ENCODE measurements around the gene PARD6B. TPM values are rescaled to one million over a fixed set of nuclear protein-coding genes. Genes with fewer than 3 reads are reported as not detected.

PARD6B gene
- total RNA-seq, 2 donors from 2014 or later: 29.0 to 36.7 TPM

DNA sequence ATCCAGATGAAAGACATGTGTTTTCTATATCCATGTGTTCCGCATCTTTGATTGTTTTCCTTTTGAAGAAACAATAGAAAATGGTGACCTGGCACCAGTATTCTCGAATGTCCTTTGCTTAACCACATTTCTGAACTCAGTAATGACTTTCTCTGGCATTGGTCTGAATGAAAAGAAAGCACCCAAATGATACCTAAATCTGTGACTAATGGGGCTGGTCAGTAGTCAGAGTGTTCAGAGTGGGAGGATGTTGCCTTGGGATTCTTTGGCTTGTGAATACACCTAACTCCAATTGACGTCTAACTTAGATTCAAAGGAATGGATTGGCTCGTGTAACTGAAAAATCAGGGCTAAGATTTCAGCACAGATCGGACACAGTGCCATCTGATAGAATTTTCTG lies 27.1 kb downstream of the PARD6B start:
- no peaks in the 10 kb centered on the region for H3K27me3 Mint-ChIP-seq (ENCODE audit: insufficient read depth)
- no peaks in the 10 kb centered on the region for H3K9me3 Mint-ChIP-seq
- no peak overlapping the region for H3K4me3 ChIP-seq (ENCODE audit: low read length)
- no peak overlapping the region for H3K9ac ChIP-seq (ENCODE audit: extremely low read depth, low read length, poor library complexity, severe bottlenecking)
- H3K4me1 ChIP-seq (ENCODE audit: control insufficient read depth, insufficient read depth, low read length): peaks cover 9% of the 10 kb centered on the region
- H3K4me3 Mint-ChIP-seq: no peak overlapping the region
- no peaks in the 10 kb centered on the region for H3K9me3 ChIP-seq (ENCODE audit: control insufficient read depth, low read length)
- DNase-seq: no peak
- H3K27ac Mint-ChIP-seq: no peak overlapping the region
- peaks cover 11% of the 10 kb centered on the region for H3K4me1 Mint-ChIP-seq
- no peak overlapping the region for H3K27ac ChIP-seq (ENCODE audit: low read depth, low read length)
- H3K27me3 ChIP-seq (ENCODE audit: control insufficient read depth, insufficient read depth, low read length, poor library complexity, severe bottlenecking): no peaks in the 10 kb centered on the region
- H3K36me3 ChIP-seq (ENCODE audit: control insufficient read depth, insufficient read depth, low read length): no peaks in the 10 kb centered on the region
- H3K36me3 Mint-ChIP-seq (ENCODE audit: low read depth): no peaks in the 10 kb centered on the region
- 90 to 93% methylated on average over 4 to 5 of the region's 5 CpGs for WGBS, 2 experiments (ENCODE audit: insufficient coverage in 1 of 2, insufficient read length in 1 of 2)
- TF ChIP-seq, protein P1, sequence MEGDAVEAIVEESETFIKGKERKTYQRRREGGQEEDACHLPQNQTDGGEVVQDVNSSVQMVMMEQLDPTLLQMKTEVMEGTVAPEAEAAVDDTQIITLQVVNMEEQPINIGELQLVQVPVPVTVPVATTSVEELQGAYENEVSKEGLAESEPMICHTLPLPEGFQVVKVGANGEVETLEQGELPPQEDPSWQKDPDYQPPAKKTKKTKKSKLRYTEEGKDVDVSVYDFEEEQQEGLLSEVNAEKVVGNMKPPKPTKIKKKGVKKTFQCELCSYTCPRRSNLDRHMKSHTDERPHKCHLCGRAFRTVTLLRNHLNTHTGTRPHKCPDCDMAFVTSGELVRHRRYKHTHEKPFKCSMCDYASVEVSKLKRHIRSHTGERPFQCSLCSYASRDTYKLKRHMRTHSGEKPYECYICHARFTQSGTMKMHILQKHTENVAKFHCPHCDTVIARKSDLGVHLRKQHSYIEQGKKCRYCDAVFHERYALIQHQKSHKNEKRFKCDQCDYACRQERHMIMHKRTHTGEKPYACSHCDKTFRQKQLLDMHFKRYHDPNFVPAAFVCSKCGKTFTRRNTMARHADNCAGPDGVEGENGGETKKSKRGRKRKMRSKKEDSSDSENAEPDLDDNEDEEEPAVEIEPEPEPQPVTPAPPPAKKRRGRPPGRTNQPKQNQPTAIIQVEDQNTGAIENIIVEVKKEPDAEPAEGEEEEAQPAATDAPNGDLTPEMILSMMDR (conservative IDR thresholded peaks at IDR 0.05): no peak

DNA sequence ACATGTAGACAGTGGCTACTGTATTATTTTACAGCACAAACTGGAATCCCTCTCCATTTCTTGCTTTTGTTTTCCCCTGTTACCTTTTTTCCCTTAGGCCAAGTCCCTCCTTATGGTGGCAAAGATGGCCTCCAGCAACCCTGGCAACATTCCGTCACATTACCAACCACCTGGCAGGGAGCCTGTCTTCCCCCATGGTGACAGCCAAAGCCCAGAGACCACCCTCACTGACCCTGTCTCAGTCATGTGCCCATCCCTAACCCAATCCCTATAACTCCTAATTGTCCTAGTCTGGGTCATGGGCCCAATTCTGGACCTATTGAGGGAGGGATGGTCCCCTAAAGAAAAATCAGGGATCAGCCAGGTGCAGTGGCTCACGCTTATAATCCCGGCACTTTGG lies 27.6 kb downstream of the PARD6B start:
- Mint-ChIP-seq H3K4me1 (peaks cover 12% of the 10 kb centered on the region), H3K27me3 (ENCODE audit: insufficient read depth) (no peaks in the 10 kb centered on the region), H3K9me3 (no peaks in the 10 kb centered on the region), H3K36me3 (ENCODE audit: low read depth) (no peaks in the 10 kb centered on the region), H3K27ac (no peak overlapping the region), H3K4me3 (no peak overlapping the region)
- no peaks in the 10 kb centered on the region for H3K27me3 ChIP-seq (ENCODE audit: control insufficient read depth, insufficient read depth, low read length, poor library complexity, severe bottlenecking)
- TF ChIP-seq, protein P1 (conservative IDR thresholded peaks at IDR 0.05): no peak
- H3K36me3 ChIP-seq (ENCODE audit: control insufficient read depth, insufficient read depth, low read length): no peaks in the 10 kb centered on the region
- no peak overlapping the region for H3K4me3 ChIP-seq (ENCODE audit: low read length)
- DNase-seq: no peak
- no peaks in the 10 kb centered on the region for H3K9me3 ChIP-seq (ENCODE audit: control insufficient read depth, low read length)
- WGBS, 2 experiments (ENCODE audit: insufficient coverage in 1 of 2, insufficient read length in 1 of 2): 95 to 96% methylated on average over 2 to 3 of the region's 3 CpGs
- peaks cover 9% of the 10 kb centered on the region for H3K4me1 ChIP-seq (ENCODE audit: control insufficient read depth, insufficient read depth, low read length)
- H3K27ac ChIP-seq (ENCODE audit: low read depth, low read length): no peak overlapping the region
- no peak overlapping the region for H3K9ac ChIP-seq (ENCODE audit: extremely low read depth, low read length, poor library complexity, severe bottlenecking)

DNA sequence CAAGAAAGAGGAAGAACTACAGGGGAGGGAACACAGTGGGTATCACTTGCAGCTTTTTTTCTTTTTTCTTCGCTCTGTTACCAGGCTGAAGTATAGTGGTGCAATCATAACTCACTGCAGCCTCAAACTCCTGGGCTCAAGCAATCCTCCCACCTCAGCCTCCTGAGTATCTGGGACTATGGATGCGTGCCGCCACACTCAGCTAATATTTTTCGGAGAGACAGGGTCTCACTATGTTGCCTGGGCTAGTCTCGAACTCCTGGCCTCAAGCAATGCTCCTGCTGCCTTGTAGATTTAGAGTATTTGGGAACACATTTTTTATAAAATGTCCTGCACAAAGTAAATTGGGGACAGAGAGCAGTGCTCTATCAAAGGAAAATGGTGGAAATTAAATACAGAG lies 28.3 kb downstream of the PARD6B start:
- Mint-ChIP-seq H3K4me1 (peaks cover 15% of the 10 kb centered on the region), H3K27me3 (ENCODE audit: insufficient read depth) (no peaks in the 10 kb centered on the region), H3K4me3 (no peak overlapping the region), H3K36me3 (ENCODE audit: low read depth) (no peaks in the 10 kb centered on the region), H3K9me3 (no peaks in the 10 kb centered on the region), H3K27ac (no peak overlapping the region)
- H3K9ac ChIP-seq (ENCODE audit: extremely low read depth, low read length, poor library complexity, severe bottlenecking): no peak overlapping the region
- no peaks in the 10 kb centered on the region for H3K27me3 ChIP-seq (ENCODE audit: control insufficient read depth, insufficient read depth, low read length, poor library complexity, severe bottlenecking)
- H3K4me3 ChIP-seq (ENCODE audit: low read length): no peak overlapping the region
- TF ChIP-seq, protein P1 (conservative IDR thresholded peaks at IDR 0.05): no peak
- 94 to 95% methylated on average over 5 of the region's 5 CpGs for WGBS, 2 experiments (ENCODE audit: insufficient coverage in 1 of 2, insufficient read length in 1 of 2)
- H3K9me3 ChIP-seq (ENCODE audit: control insufficient read depth, low read length): no peaks in the 10 kb centered on the region
- H3K27ac ChIP-seq (ENCODE audit: low read depth, low read length): no peak overlapping the region
- peaks cover 9% of the 10 kb centered on the region for H3K4me1 ChIP-seq (ENCODE audit: control insufficient read depth, insufficient read depth, low read length)
- no peaks in the 10 kb centered on the region for H3K36me3 ChIP-seq (ENCODE audit: control insufficient read depth, insufficient read depth, low read length)
- no peak for DNase-seq

Measured in endodermal cell (in vitro differentiated cells).